NK-92 treated with Interleukin-12 subunit alpha and Interleukin-12 subunit beta, amount 100 ng/mL, for 24 hours (cell line): ENCODE data around the gene MYOCD.

ENCODE experiments used
- DNase-seq: peaks from one replicate; lab custom pipeline; 2025; lab: John Stamatoyannopoulos, UW

The MYOCD gene

GRCh38 chr17:12641084-12641483 is 24.6 kb upstream of the MYOCD start:
- DNase-seq: no peak

GRCh38 chr17:12642034-12642433 is 23.7 kb upstream of the MYOCD start:
- no peak for DNase-seq

- no peak for DNase-seq
Observed at GRCh38 chr17:12643822-12644221, 21.9 kb upstream of the MYOCD start.

- no peak for DNase-seq
Observed at GRCh38 chr17:12644623-12645022, 21.1 kb upstream of the MYOCD start.

GRCh38 chr17:12646761-12647422 is 18.8 kb upstream of the MYOCD start:
- DNase-seq: no peak

- DNase-seq: no peak
Observed at GRCh38 chr17:12648498-12648897, 17.2 kb upstream of the MYOCD start.

- DNase-seq: no peak
Observed at GRCh38 chr17:12655936-12656335, 9.8 kb upstream of the MYOCD start.

DNA sequence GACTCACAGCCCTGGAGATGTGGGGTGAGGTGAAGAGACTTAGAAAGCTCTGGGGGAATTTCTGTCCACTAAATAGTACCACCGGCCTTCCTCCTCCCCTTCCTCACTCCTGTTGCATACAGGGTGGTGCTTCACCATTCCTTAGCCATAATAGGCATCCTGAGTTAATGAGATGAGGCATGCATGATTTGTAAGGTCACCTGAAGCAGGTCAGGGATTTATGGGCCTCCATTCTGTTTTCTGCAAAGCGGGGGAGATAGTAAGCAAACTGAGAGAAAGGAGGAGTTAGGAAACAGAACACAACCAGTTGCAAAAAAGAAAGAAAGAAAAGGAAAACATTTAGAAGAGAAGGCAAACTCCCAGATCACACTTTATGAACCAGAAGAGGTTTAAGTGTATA is 9.3 kb upstream of the MYOCD start:
- DNase-seq: no peak

DNA sequence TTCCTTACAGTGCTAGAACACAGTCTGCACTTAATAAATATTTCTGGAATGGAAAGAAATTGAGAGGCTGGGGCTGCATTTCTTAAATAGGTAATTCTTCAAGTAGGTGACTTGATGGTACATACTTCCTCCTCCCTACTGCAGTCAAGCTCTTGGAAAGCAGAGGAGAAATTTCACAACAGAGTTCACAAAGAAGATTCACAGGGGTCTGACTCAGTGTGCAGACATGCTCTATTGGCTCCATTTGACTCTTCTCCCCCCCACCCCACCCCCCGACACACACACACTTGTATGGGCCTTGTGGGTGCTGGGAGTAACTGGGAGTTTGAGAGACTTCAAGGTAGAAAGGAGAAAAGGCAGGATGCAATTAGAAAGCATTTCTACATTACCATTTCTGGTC is 6.2 kb upstream of the MYOCD start:
- no peak for DNase-seq

GRCh38 chr17:12664252-12664651 is 1.4 kb upstream of the MYOCD start:
- no peak for DNase-seq

GRCh38 chr17:12664894-12665262 is 812 bp upstream of the MYOCD start:
- no peak for DNase-seq

DNA sequence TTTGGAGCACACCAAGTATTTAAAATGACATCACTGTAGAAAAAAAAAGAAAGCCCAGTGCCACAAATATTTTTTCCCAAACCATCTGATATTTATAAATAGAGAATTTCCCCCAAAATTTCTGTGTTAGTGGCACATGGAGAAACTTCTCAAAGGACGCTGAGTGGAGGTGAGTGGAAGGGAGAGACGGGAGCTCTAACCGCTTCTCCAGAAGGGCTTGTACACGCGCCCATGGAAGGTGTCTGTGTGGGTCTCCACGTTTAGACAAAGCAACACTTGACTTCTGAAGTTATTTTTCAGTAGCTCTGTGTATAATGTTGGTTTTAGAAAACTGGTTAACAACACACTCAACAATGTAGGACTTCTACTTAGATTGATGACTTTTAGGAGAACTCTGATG is 1.0 kb downstream of the MYOCD start:
- DNase-seq: no peak

DNA sequence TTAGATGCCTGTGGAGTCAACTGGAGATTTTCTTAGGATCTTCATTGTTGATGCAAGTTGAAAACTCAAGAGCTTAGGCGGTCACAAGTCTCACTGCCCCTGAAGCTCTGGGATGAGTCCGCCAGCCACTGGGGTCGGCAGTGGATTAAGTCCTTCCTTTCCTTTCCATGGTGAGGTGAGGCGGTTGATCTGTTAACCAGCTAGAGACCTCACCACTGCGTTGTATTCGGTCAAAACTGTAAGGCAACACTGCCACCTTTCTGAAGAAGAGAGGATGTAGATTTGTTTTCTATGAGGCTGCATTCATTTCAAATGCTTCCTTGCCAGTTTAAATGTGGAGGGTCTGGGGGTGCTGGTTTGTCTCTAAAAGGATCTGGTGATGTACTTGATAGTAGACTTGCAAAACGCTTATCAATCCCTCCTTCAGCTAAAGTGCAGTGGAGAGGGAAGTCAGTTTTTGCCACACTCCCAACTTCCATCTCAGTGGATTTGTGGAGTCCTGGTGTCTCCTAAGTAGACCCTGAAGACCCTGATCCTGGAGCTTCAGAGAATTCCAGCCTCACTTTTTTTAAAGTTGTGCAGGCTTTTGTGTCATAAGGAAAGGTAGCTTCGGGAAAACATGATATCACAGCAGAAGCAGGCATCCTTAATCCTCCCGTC is 1.7 kb downstream of the MYOCD start:
- no peak for DNase-seq

DNA sequence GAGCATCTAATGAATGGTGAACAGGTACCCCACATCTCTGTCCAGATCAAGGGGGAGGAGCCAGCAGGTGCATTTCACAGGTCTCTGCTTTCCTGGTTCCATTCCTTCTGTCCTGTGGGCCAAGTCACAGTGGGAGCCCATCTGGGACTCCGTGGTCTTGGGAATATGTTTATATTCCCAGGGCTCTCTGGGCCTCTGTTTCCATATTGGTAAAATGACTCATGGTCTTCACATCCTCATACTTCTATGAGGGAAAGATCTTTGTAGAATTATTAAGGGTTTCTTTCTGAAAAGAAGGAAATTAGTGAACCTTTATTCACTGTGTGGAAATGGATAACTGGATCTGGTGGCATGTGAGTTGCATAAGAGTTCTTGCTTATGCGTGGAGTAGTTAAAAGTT is 6.2 kb downstream of the MYOCD start:
- no peak for DNase-seq

DNA sequence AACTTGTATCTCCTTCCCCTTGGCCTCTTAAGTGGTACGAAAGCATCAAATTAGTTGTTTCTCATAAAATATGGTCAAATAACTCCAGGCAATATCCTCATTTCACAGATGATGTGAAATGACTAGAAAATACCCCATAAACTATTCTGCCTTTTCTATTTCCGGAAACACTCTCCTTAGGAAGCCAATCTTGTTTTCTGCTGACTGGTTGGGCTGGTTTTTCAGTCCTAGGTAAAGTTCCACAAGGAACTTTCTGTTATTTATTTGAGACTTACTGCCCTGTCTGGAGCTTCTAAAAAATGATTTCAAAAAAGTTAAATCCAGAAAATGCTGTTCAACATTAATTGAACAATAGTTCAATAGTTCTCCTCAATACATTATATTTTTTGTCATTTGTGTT is 7.3 kb downstream of the MYOCD start:
- DNase-seq: no peak

DNA sequence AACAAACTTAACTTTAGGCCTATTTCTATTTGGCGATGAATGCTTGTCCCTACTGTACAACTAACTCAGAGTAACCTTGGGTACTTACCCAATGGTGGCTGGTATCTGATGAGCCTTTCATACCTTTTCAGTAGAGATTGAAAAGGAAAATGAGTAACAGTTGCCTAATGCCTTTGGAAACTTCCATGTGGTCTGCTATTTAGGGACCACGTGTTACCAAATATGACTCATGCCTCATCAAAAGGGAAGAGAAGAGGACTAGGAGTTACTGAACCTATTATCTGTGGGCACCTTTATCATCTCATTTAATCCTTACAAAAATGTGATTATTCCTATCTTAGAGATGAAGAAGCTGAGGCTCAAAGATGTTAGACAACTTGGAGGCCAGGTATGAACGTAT is 8.1 kb downstream of the MYOCD start:
- DNase-seq: no peak

DNA sequence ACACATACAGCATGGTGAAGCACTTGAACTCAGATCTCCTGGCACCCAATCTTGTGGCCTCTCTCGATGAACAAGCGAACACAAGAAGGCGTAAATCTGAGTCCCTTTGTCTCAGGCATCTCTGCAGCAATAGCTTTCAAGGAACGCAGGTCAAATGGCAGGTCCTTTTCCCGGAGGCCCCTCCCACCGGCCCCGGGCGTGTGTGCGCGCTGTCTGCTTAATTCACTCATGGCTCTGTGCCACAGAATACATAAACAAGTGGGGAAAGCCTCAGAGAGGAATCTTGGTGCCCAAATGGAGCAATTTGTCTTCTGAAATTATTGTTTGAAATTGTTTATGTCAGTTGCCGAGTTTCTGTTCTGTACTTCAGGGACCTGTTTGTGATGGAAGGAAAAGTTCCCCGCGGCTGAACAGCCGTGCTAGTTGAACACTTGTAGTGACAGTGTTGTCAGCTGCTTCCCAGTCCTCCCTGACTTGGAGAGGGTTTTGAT is 14.8 kb downstream of the MYOCD start:
- DNase-seq: no peak

DNA sequence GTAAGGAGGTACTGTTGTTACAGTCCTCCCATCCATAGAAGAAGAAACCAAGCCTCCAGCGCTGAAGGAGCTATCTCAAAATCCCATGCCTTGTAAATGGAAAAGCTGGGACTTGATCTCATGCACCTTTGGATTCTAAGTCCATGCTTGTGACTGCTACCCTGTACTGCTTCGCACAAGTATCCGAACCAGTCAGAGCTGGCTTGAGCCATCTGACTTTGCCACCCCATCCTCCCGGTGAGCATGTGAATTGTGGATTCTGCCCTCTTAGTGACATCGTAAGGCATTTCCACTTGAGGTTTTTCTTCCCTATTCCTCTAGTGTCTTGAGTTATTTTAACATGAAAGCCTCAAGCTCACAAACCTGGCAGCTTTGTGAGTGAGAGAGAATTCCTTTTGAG is 15.3 kb downstream of the MYOCD start:
- no peak for DNase-seq

DNA sequence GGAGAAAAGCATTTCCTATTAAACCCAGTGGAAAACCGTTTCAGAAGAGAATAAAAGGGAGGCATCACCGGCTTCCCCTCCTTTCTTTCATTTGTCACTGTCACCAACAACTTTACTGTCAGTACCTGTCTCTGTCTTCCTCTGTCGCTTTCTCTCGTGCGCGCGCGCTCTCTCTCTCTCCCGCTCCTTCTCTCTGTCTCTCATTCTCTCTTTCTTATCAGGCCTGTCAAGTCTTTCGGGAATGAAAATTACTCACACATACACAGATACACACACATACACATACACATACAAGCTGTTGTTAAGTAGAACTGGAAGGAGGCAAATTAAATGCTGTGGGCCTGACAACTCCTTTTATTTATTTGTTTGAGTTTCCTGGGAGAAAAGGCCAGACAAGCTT is 17.6 kb downstream of the MYOCD start:
- DNase-seq: no peak

GRCh38 chr17:12686486-12686885 is 20.8 kb downstream of the MYOCD start:
- DNase-seq: no peak

GRCh38 chr17:12688382-12688781 is 22.7 kb downstream of the MYOCD start:
- no peak for DNase-seq

- no peak for DNase-seq
Observed at GRCh38 chr17:12691173-12691572, 25.5 kb downstream of the MYOCD start.

- no peak for DNase-seq
Observed at GRCh38 chr17:12693640-12694039, 27.9 kb downstream of the MYOCD start.

GRCh38 chr17:12706070-12706469 is 40.4 kb downstream of the MYOCD start:
- DNase-seq: no peak
